ENCODE data around the gene MYO1B. TPM values are rescaled to one million over a fixed set of nuclear protein-coding genes. Genes with fewer than 3 reads are reported as not detected.
A peak's percentile ranks its signal among the peaks of the same experiment; 100 is the strongest.

MYO1B gene
- total RNA-seq, 2 donors from 2014 or later = 6.3 to 9.3 TPM

DNA sequence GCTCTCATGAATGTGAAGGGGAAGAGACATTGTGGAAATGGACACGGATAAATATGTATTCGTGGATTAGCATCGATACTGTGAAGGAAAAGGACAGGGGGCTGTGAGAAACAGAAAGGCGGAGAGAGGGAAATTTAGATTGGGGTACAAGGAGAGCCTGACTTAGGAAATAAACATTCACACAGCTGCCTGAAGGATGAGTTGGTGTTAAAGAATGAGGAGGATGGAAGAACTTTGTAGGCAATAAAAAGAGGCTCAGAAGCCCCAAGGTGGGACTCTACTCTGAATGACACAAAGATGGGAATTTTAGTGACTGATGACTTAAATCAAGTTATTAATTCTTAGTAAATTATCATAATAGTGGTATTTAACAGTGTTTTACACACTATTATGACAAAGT lies 10.1 kb downstream of the MYO1B start:
- no peaks in the 10 kb centered on the region for H3K36me3 Mint-ChIP-seq

DNA sequence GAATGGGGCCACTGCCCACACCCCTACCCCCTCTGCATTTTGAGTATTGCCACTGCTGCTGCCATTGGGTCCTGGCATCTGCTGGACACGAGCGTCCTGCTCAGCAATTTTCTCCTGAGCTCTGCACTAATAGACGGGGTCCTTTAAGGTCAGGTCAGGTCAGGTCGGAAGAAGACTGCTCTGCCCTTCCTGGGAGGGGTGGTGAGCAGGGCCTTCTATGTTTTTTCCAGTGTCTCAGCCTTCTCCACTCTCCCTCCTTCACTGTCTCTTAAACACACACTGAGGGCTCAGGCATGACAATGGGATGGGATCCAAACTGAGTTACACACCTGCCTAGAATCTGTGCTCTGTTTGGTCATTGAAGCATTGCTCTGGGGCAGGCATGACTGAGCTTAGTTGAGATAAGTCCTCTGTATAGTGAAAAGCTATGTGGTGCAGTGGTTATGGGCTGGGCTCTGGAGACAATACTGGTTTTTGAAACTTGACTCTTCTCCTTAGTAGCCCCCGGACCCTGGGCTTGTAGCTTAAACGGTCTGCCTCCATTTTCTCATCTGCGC lies 10.6 kb downstream of the MYO1B start:
- ATAC-seq (peak; percentile 24 to 28), DNase-seq (ENCODE audit: low spot score) (no peak)
- Mint-ChIP-seq H3K4me1 (ENCODE audit: low read depth in 2 of 2) (no peaks in the 10 kb centered on the region), H3K27me3 (peaks cover 13 to 21% of the 10 kb centered on the region in 2 donors), H3K9me3 (no peaks in the 10 kb centered on the region), H3K27ac (no peak overlapping the region), H3K36me3 (no peaks in the 10 kb centered on the region), H3K4me3 (no peak overlapping the region)

More for the DNA sequence above, 10.1 kb downstream of the MYO1B start:
- no peak for DNase-seq (ENCODE audit: low spot score)
- H3K27ac Mint-ChIP-seq = no peak overlapping the region
- no peaks in the 10 kb centered on the region for H3K9me3 Mint-ChIP-seq
- H3K4me3 Mint-ChIP-seq = no peak overlapping the region
- H3K27me3 Mint-ChIP-seq = peaks cover 13 to 21% of the 10 kb centered on the region in 2 donors
- H3K4me1 Mint-ChIP-seq (ENCODE audit: low read depth in 2 of 2) = no peaks in the 10 kb centered on the region
- ATAC-seq = no peak

- DNase-seq (ENCODE audit: low spot score) = no peak
- no peaks in the 10 kb centered on the region for H3K4me1 Mint-ChIP-seq (ENCODE audit: low read depth in 2 of 2)
- ATAC-seq = no peak
- no peaks in the 10 kb centered on the region for H3K36me3 Mint-ChIP-seq
- H3K4me3 Mint-ChIP-seq = no peak overlapping the region
- H3K27me3 Mint-ChIP-seq = peaks cover 10 to 15% of the 10 kb centered on the region in 2 donors
- H3K9me3 Mint-ChIP-seq = no peaks in the 10 kb centered on the region
- H3K27ac Mint-ChIP-seq = no peak overlapping the region
Measured at GRCh38 chr2:191257934-191258333, 12.7 kb downstream of the MYO1B start.

DNA sequence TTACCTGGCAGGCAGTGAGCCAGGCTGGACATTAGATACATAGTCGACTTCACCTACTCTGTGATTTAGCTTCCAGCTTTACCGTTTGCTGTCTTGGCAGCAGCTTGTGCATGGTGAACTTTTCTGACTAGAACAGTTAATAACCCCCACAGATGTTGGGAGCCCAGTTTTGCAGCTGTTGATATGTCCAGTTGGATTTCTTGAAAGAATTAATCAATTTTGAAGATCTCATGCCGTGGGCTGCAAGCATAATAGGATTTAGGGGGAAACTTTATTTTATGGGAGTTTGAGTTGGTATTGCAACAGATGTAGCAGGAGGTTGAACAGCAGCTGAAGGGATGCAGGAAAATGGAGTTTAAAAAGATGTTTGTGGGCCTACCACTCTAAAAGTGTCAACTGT lies 13.8 kb downstream of the MYO1B start:
- DNase-seq (ENCODE audit: low spot score) = no peak
- ATAC-seq = no peak
- H3K27ac Mint-ChIP-seq = no peak overlapping the region
- H3K9me3 Mint-ChIP-seq = no peaks in the 10 kb centered on the region
- no peaks in the 10 kb centered on the region for H3K4me1 Mint-ChIP-seq (ENCODE audit: low read depth in 2 of 2)
- H3K4me3 Mint-ChIP-seq = no peak overlapping the region
- H3K27me3 Mint-ChIP-seq = peaks cover 10 to 13% of the 10 kb centered on the region in 2 donors
- no peaks in the 10 kb centered on the region for H3K36me3 Mint-ChIP-seq

- no peaks in the 10 kb centered on the region for H3K36me3 Mint-ChIP-seq
- H3K4me3 Mint-ChIP-seq = no peak overlapping the region
- peaks cover 4 to 5% of the 10 kb centered on the region in 2 donors for H3K27me3 Mint-ChIP-seq
- H3K4me1 Mint-ChIP-seq (ENCODE audit: low read depth in 2 of 2) = no peaks in the 10 kb centered on the region
- ATAC-seq = no peak
- DNase-seq (ENCODE audit: low spot score) = no peak
- no peaks in the 10 kb centered on the region for H3K9me3 Mint-ChIP-seq
- no peak overlapping the region for H3K27ac Mint-ChIP-seq
Measured at GRCh38 chr2:191262436-191262835, 17.2 kb downstream of the MYO1B start.

DNA sequence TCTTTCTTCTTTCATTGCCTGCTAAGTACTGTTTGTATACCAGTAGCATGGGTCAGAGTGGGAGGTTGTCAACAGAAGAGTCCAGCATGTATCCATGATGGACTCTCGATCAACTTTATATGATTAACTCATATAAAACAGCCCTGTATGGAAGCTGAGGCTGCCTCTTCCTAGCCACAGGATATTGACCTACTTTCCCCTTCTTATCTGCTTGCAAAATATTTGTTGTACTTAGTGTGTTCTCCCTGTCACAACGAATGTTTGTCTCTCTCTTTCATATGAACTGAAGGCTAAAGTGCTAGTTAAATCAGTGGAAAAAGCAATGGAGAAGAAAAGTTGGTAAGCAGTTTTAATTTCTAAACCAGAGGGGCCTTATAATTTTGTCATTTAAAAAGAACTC lies 17.8 kb downstream of the MYO1B start:
- no peak overlapping the region for H3K27ac Mint-ChIP-seq
- DNase-seq (ENCODE audit: low spot score) (no peak), ATAC-seq (no peak)
- H3K27me3 Mint-ChIP-seq = peaks cover 4 to 5% of the 10 kb centered on the region in 2 donors
- H3K9me3 Mint-ChIP-seq = no peaks in the 10 kb centered on the region
- no peak overlapping the region for H3K4me3 Mint-ChIP-seq
- no peaks in the 10 kb centered on the region for H3K36me3 Mint-ChIP-seq
- H3K4me1 Mint-ChIP-seq (ENCODE audit: low read depth in 2 of 2) = no peaks in the 10 kb centered on the region

- ATAC-seq (no peak), DNase-seq (ENCODE audit: low spot score) (no peak)
- Mint-ChIP-seq H3K4me3 (no peak overlapping the region), H3K27ac (no peak overlapping the region), H3K27me3 (peaks cover 6 to 9% of the 10 kb centered on the region in 2 donors), H3K4me1 (ENCODE audit: low read depth in 2 of 2) (no peaks in the 10 kb centered on the region), H3K36me3 (no peaks in the 10 kb centered on the region), H3K9me3 (no peaks in the 10 kb centered on the region)
Measured at GRCh38 chr2:191264647-191265081, 19.5 kb downstream of the MYO1B start.

DNA sequence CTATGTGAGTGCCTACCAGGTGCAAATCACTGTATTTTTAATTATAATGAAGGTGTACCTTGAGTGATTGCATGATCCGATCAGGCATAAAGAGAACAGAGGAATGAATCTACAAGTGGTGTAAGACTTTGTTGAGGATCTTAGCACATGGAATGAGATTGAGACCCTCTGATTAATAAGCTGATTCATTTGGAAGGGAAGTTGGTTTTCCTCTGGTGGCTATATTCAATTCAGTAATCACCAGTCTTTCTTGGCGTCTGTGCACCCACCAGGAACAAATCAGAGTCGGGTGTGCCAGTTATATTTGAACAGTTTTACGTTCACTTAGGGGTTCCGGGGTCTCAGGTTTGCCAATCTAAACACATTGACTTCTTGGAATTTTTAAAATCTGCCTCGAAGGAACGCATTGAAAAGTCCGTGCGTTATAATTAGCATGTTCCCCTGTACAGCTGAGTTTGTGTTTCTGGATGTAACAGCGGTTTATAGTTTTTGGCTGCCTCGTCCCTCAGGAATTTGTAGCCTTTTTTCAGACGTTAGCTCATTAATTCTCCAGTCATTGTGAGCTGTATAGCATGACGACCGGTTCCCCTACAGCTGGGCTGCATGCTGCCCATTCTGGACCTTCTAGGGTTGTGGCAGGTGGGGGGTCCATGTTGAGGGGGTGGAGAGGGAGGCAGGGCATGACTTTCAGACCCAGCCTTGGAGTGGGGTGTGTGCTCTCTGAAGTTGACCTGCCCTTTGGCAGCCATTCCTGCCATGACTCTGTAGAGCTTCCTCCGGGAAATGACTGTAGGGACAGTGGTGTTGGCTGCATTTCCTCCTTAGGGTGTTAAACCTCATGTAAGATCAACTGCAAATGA lies 20.3 kb downstream of the MYO1B start:
- H3K9me3 Mint-ChIP-seq = no peaks in the 10 kb centered on the region
- no peak overlapping the region for H3K4me3 Mint-ChIP-seq
- H3K36me3 Mint-ChIP-seq = no peaks in the 10 kb centered on the region
- no peak for ATAC-seq
- H3K27ac Mint-ChIP-seq = no peak overlapping the region
- H3K27me3 Mint-ChIP-seq = peaks cover 4 to 11% of the 10 kb centered on the region in 2 donors
- no peak for DNase-seq (ENCODE audit: low spot score)
- H3K4me1 Mint-ChIP-seq (ENCODE audit: low read depth in 2 of 2) = no peaks in the 10 kb centered on the region

- Mint-ChIP-seq H3K27me3 (peaks cover 7 to 11% of the 10 kb centered on the region in 2 donors), H3K36me3 (no peaks in the 10 kb centered on the region), H3K4me1 (ENCODE audit: low read depth in 2 of 2) (no peaks in the 10 kb centered on the region), H3K4me3 (no peak overlapping the region), H3K27ac (no peak overlapping the region), H3K9me3 (no peaks in the 10 kb centered on the region)
- DNase-seq (ENCODE audit: low spot score) = no peak
- ATAC-seq = no peak
Measured at GRCh38 chr2:191266201-191266600, 21.0 kb downstream of the MYO1B start.

DNA sequence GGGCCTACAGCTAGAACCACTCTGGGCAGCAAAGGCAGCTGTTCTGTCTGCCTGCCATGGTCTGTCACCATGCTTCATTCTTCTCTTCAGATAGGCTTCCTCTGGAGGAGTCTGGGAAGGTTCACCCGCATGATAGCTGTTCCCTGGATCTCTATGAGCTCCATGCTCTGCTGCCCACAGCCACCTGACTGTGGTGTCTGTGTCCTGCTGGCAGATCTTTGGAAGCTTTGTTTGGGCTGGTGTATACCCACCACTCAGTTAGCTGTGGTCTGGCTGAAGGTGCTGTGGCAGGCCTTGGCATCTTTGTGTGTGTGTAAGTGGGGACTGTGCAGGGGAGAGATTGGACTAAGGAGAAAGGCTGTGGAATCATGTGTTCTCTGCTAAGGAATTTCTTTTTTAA lies 23.4 kb downstream of the MYO1B start:
- Mint-ChIP-seq H3K4me1 (ENCODE audit: low read depth in 2 of 2) (no peaks in the 10 kb centered on the region), H3K27me3 (peaks cover 10 to 17% of the 10 kb centered on the region in 2 donors), H3K4me3 (no peak overlapping the region), H3K27ac (no peak overlapping the region), H3K36me3 (no peaks in the 10 kb centered on the region), H3K9me3 (no peaks in the 10 kb centered on the region)
- DNase-seq (ENCODE audit: low spot score) (no peak), ATAC-seq (no peak)

- ATAC-seq = no peak
- Mint-ChIP-seq H3K4me3 (no peak overlapping the region), H3K36me3 (no peaks in the 10 kb centered on the region), H3K9me3 (no peaks in the 10 kb centered on the region), H3K4me1 (ENCODE audit: low read depth in 2 of 2) (no peaks in the 10 kb centered on the region), H3K27me3 (peaks cover 14 to 26% of the 10 kb centered on the region in 2 donors), H3K27ac (no peak overlapping the region)
- no peak for DNase-seq (ENCODE audit: low spot score)
Measured at GRCh38 chr2:191270306-191271161, 25.3 kb downstream of the MYO1B start.

GRCh38 chr2:191272064-191272463 lies 26.9 kb downstream of the MYO1B start:
- ATAC-seq (no peak), DNase-seq (ENCODE audit: low spot score) (no peak)
- Mint-ChIP-seq H3K27me3 (peaks cover 17 to 36% of the 10 kb centered on the region in 2 donors), H3K4me1 (ENCODE audit: low read depth in 2 of 2) (no peaks in the 10 kb centered on the region), H3K4me3 (no peak overlapping the region), H3K27ac (no peak overlapping the region), H3K36me3 (no peaks in the 10 kb centered on the region), H3K9me3 (no peaks in the 10 kb centered on the region)

DNA sequence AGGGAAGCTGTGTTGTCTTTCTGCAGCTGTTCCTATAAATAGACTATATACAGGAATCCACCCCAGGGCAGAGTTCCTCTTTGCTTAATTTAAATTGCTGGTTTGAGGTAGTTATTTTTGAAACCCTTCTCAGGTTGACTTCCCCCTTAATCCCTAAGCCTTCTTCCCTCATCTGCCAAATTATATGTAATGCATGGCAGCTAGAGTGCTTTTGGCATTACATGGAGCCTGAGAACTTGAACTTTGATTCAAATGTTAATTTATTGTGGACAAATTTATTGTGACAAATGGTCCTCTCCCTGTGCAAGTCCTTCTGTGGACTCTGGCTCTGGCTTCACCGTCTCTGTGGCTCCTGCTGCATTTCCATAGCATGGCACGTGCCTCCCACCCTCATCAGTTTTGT lies 29.2 kb downstream of the MYO1B start:
- Mint-ChIP-seq H3K4me1 (ENCODE audit: low read depth in 2 of 2) (no peaks in the 10 kb centered on the region), H3K36me3 (no peaks in the 10 kb centered on the region), H3K9me3 (no peaks in the 10 kb centered on the region), H3K27me3 (peaks cover 13 to 44% of the 10 kb centered on the region in 2 donors), H3K4me3 (no peak overlapping the region), H3K27ac (no peak overlapping the region)
- no peak for ATAC-seq
- no peak for DNase-seq (ENCODE audit: low spot score)

Measured in natural killer cell treated with Interleukin-12 subunit alpha and Interleukin-12 subunit beta and Interleukin-15 and Interleukin-18, amount 100 ng/mL, for 72 hours (primary cell).